Skeletal muscle cell (primary cell): ENCODE results near the gene CLEC4E.
"Not testable (repeated sequence)": the region's sequence is repeated elsewhere in the genome, so short reads cannot be mapped to it uniquely, and the experiment has no call there.

Experiments
- DNase-seq: peaks from one replicate; pipeline ENCODE4 v3.0.0-alpha.2; 2010; ENCODE audit warnings: low read depth
- H3K4me3 ChIP-seq: 2 replicates; pipeline ENCODE4 v1.5.1; 2011; ENCODE audit warnings: low read depth, mild to moderate bottlenecking, control low read depth, low read length, moderate library complexity

CLEC4E gene

GRCh38 chr12:8540831-8541230, at the start of gene CLEC4E:
Gene CLEC4E, minus strand, starts transcription at chr12:8540905. Its CDS starts 108 bp downstream, at chr12:8540797.
- not testable (repeated sequence) for DNase-seq, H3K4me3 ChIP-seq

GRCh38 chr12:8589679-8590078, 49.0 kb upstream of the CLEC4E start:
- DNase-seq = no peak
- H3K4me3 ChIP-seq = no peak overlapping the region

- not testable (repeated sequence) for H3K4me3 ChIP-seq, DNase-seq
Measured at GRCh38 chr12:8584478-8584877, 43.8 kb upstream of the CLEC4E start.

GRCh38 chr12:8584004-8584403, 43.3 kb upstream of the CLEC4E start:
- H3K4me3 ChIP-seq = no peak overlapping the region
- DNase-seq = no peak

- no peak overlapping the region for H3K4me3 ChIP-seq
- DNase-seq = no peak
Measured at GRCh38 chr12:8581098-8581784, 40.5 kb upstream of the CLEC4E start.

- no peak for DNase-seq
- H3K4me3 ChIP-seq = no peak overlapping the region
Measured at GRCh38 chr12:8577879-8578278, 37.2 kb upstream of the CLEC4E start.

- no peak overlapping the region for H3K4me3 ChIP-seq
- no peak for DNase-seq
Measured at GRCh38 chr12:8572507-8572906, 31.8 kb upstream of the CLEC4E start.

GRCh38 chr12:8566525-8566924, 25.8 kb upstream of the CLEC4E start:
- H3K4me3 ChIP-seq = no peak overlapping the region
- no peak for DNase-seq

GRCh38 chr12:8566052-8566451, 25.3 kb upstream of the CLEC4E start:
- DNase-seq = not testable (repeated sequence)

GRCh38 chr12:8564656-8565055, 24.0 kb upstream of the CLEC4E start:
- H3K4me3 ChIP-seq = no peak overlapping the region
- no peak for DNase-seq

More at GRCh38 chr12:8566052-8566451, 25.3 kb upstream of the CLEC4E start:
- H3K4me3 ChIP-seq = not testable (repeated sequence)

- no peak overlapping the region for H3K4me3 ChIP-seq
- DNase-seq = no peak
Measured at GRCh38 chr12:8563356-8563755, 22.7 kb upstream of the CLEC4E start.

- no peak overlapping the region for H3K4me3 ChIP-seq
- no peak for DNase-seq
Measured at GRCh38 chr12:8562310-8562709, 21.6 kb upstream of the CLEC4E start.

GRCh38 chr12:8561011-8561410, 20.3 kb upstream of the CLEC4E start:
- no peak overlapping the region for H3K4me3 ChIP-seq
- DNase-seq = no peak

- no peak for DNase-seq
- H3K4me3 ChIP-seq = no peak overlapping the region
Measured at GRCh38 chr12:8559676-8560075, 19.0 kb upstream of the CLEC4E start.

GRCh38 chr12:8556531-8557097, 15.9 kb upstream of the CLEC4E start:
- no peak for DNase-seq
- H3K4me3 ChIP-seq = no peak overlapping the region

GRCh38 chr12:8554451-8555195, 13.9 kb upstream of the CLEC4E start:
- DNase-seq = no peak
- H3K4me3 ChIP-seq = no peak overlapping the region

GRCh38 chr12:8553088-8553627, 12.5 kb upstream of the CLEC4E start:
- H3K4me3 ChIP-seq = no peak overlapping the region
- no peak for DNase-seq

- H3K4me3 ChIP-seq = no peak overlapping the region
- no peak for DNase-seq
Measured at GRCh38 chr12:8549381-8549780, 8.7 kb upstream of the CLEC4E start.

- no peak for DNase-seq
- no peak overlapping the region for H3K4me3 ChIP-seq
Measured at GRCh38 chr12:8548192-8548591, 7.5 kb upstream of the CLEC4E start.

- no peak overlapping the region for H3K4me3 ChIP-seq
- DNase-seq = no peak
Measured at GRCh38 chr12:8547645-8548044, 6.9 kb upstream of the CLEC4E start.
